Heart left ventricle (tissue), 16 donors: ENCODE results near the gene GSTA1. TPM values are rescaled to one million over a fixed set of nuclear protein-coding genes. Genes with fewer than 3 reads are reported as not detected.
A peak's percentile ranks its signal among the peaks of the same experiment; 100 is the strongest.
"Not testable (repeated sequence)": the region's sequence is repeated elsewhere in the genome, so short reads cannot be mapped to it uniquely, and the experiment has no call there.

ENCODE experiments used
- ATAC-seq, 4 donors: fragments of 200-7000 bp; cut with Tn5 transposase; one replicate each; pipeline ENCODE4 v1.9.1; 2020 to 2022; ENCODE audit warnings: moderate library complexity in 4 of 4, mild to moderate bottlenecking in 3 of 4, moderate number of reproducible peaks in 1 of 4
- DNase-seq, 5 donors: peaks; one replicate each; pipeline ENCODE4 v3.0.0-alpha.2; 2020
- H3K27ac ChIP-seq, 12 donors: fragments of 200-600 bp; sonication (generic) in 4 of 12; one replicate each; pipeline versions ENCODE4 v1.5.0 to v1.8.0; 2016 to 2022; ENCODE audit warnings: mild to moderate bottlenecking in 2 of 12
- H3K27me3 ChIP-seq, 9 donors: fragments of 200-600 bp; sonication (generic) in 2 of 9; one replicate each; pipeline versions ENCODE4 v1.5.1 to v1.8.0; 2016 to 2022; ENCODE audit warnings: mild to moderate bottlenecking in 3 of 9
- H3K36me3 ChIP-seq, 9 donors: fragments of 200-600 bp; sonication (generic) in 2 of 9; one replicate each; pipeline versions ENCODE4 v1.5.0 to v1.8.0; 2018 to 2022; ENCODE audit warnings: mild to moderate bottlenecking in 2 of 9
- H3K4me1 ChIP-seq, 12 donors: fragments of 200-600 bp; sonication (generic) in 4 of 12; one replicate each; pipeline versions ENCODE4 v1.5.0 to v1.8.0; 2016 to 2022; ENCODE audit warnings: mild to moderate bottlenecking in 3 of 12
- H3K4me3 ChIP-seq, 12 donors: fragments of 200-600 bp; sonication (generic) in 4 of 12; one replicate each; pipeline versions ENCODE4 v1.5.0 to v1.8.0; 2017 to 2022; ENCODE audit warnings: mild to moderate bottlenecking in 9 of 12, moderate library complexity in 4 of 12
- H3K9me3 ChIP-seq, 12 donors: fragments of 200-600 bp; sonication (generic) in 4 of 12; one replicate each; pipeline versions ENCODE4 v1.5.0 to v1.8.0; 2016 to 2022; ENCODE audit warnings: mild to moderate bottlenecking in 1 of 12
- POLR2A ChIP-seq, 2 donors: fragments of 450-650 bp; IDR thresholded peaks; one replicate each; pipeline ENCODE4 v1.6.1; 2017; ENCODE audit warnings: antibody characterized with exemption in 2 of 2, mild to moderate bottlenecking in 2 of 2, moderate library complexity in 2 of 2
- WGBS, 4 donors: extraction: QIAGEN DNeasy Blood & Tissue Kit in 2 of 4; methylation state at CpG; one replicate each; pipeline versions ENCODE4 v1.1.5 to v1.1.7; 2013 to 2018; 5-methylcytosine and 5-hydroxymethylcytosine counted together
- intact Hi-C, 10 donors: fragments of 100-400 bp; cut with DNase I; formaldehyde crosslinking; loops; one replicate each; pipeline versions ENCODE4 v1.11.1 to v1.14.2; 2022
- polyA plus RNA-seq, 2 donors: library from polyadenylated mRNA; stranded (reverse); fragments of 200-250 nt; gene quantifications; one replicate each; pipeline ENCODE4 v1.2.3, GENCODE V29; 2013
- total RNA-seq, 9 donors: library from RNA; depleted of rRNA in 2 of 9; stranded (reverse); fragments of >200 nt in 2 of 9; fragmentation: NEBNext Ultra II Directional in 3 of 9; extraction: Animal tissue kit (Norgen Biotek cat#: 25700) in 3 of 9; gene quantifications; one replicate each; pipeline versions ENCODE4 v1.1.0 to v1.2.4, GENCODE V29; 2016 to 2023
- TF ChIP-seq, protein P1 (sequence below), 12 donors: fragments of 200-600 bp; sonication (generic) in 4 of 12; IDR thresholded peaks; one replicate each; pipeline versions ENCODE4 v1.5.0 to v1.8.0; 2018 to 2022; ENCODE audit warnings: antibody characterized with exemption in 12 of 12, mild to moderate bottlenecking in 5 of 12
- donor health status: ischemic (EF 13 %, LVEDD 7.1; RV severe dilation, severe dysfunction).
- donor health status: healthy with polysubstance abuse.
- donor health status: DM: no; HTN: yes; CAD: no.
- donor health status: DM: no; HTN: no; CAD: no.
- donor health status: ischemic (EF 25% LVEDD 6.9; RV normal size, moderate dysfunction).
- donor health status: ischemic (EF 25% LVEDD 5.7; RV mildly dilated, moderate dysfunction).
- donor health status: healthy.
- donor health status: DM: yes; HTN: yes; CAD: no.
- donor health status: ischemic (EF 35%, LVEDD 5.7; RV mildly dilated, moderate dysfunction).
- donor health status: nonischemic (EF 11% LVEDD 7.7; RV severe dilation, severe dysfunction).
- donor health status: DM: yes; HTN: yes; CAD: no.
- donor health status: PGD.
- donor health status: ischemic (EF 29% LVEDD 5.4; RV normal size, mild dysfunction).
- donor health status: nonischemic (EF 23%, LVEDD 6.1; RV moderate dilation, normal function).

GSTA1 gene
- total and polyA plus RNA-seq, 11 donors: not detected

DNA sequence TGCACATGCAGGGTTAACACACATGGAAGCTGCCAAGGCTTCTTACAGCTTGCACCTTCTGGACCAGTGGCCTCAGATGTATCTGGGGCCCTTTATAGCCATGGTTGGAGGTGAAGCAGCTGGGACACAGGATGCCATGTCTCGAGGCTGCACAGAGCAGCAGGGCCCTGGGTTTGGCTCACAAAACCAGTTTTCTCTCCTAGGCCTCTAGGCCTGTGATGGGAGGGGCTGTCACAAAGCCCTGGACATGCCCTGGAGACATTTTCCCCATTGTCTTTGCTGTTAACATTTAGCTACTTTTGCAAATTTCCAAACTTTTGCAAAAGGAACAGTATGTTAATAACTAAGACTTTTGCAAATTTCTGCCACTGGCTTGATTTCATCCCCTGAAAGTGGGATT lies 18.2 kb upstream of the GSTA1 start:
- no peaks in the 10 kb centered on the region for H3K4me1 ChIP-seq
- TF ChIP-seq, protein P1, sequence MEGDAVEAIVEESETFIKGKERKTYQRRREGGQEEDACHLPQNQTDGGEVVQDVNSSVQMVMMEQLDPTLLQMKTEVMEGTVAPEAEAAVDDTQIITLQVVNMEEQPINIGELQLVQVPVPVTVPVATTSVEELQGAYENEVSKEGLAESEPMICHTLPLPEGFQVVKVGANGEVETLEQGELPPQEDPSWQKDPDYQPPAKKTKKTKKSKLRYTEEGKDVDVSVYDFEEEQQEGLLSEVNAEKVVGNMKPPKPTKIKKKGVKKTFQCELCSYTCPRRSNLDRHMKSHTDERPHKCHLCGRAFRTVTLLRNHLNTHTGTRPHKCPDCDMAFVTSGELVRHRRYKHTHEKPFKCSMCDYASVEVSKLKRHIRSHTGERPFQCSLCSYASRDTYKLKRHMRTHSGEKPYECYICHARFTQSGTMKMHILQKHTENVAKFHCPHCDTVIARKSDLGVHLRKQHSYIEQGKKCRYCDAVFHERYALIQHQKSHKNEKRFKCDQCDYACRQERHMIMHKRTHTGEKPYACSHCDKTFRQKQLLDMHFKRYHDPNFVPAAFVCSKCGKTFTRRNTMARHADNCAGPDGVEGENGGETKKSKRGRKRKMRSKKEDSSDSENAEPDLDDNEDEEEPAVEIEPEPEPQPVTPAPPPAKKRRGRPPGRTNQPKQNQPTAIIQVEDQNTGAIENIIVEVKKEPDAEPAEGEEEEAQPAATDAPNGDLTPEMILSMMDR (IDR thresholded peaks at IDR 0.05): no peak
- TF ChIP-seq POLR2A (IDR thresholded peaks at IDR 0.05): no peak
- 64 to 91% (median 72%) methylated on average over 1 of the region's 1 CpG for WGBS, 4 donors
- H3K27me3 ChIP-seq: no peaks in the 10 kb centered on the region
- H3K36me3 ChIP-seq: no peaks in the 10 kb centered on the region
- ATAC-seq (no peak), DNase-seq (no peak)
- peaks cover 0 to 14% (median 0%) of the 10 kb centered on the region in 12 donors for H3K9me3 ChIP-seq
- H3K4me3 ChIP-seq: no peak overlapping the region
- H3K27ac ChIP-seq: no peak overlapping the region
- intact Hi-C loops: no loop called here

DNA sequence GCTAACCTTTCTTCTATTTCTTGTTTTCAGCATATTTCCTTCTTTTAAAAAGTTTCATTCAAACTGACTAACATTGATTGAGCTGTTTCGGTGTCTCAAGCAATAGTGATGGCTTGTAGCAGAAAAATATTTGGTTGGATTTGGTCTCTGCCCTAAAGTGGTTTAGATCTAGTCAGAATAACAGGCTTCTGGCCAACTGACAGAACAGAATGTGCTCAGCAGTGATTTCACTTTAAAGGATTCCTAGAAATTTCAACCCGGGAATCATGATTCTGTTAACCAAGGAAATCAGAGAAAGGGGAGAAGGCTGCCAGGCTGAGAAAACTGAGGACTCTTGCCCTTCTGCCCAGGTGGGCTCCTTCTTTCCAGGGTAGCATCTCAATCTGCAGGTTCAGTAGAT lies 16.6 kb upstream of the GSTA1 start:
- H3K36me3 ChIP-seq: no peaks in the 10 kb centered on the region
- no peak overlapping the region for H3K27ac ChIP-seq
- no peaks in the 10 kb centered on the region for H3K27me3 ChIP-seq
- peaks cover 0 to 14% (median 0%) of the 10 kb centered on the region in 12 donors for H3K9me3 ChIP-seq
- ATAC-seq: no peak
- intact Hi-C loops: no loop called here
- DNase-seq: no peak
- TF ChIP-seq, protein P1 (IDR thresholded peaks at IDR 0.05): no peak
- TF ChIP-seq POLR2A (IDR thresholded peaks at IDR 0.05): no peak
- H3K4me1 ChIP-seq: no peaks in the 10 kb centered on the region
- no peak overlapping the region for H3K4me3 ChIP-seq
- 69 to 82% (median 75%) methylated on average over 2 of the region's 2 CpGs for WGBS, 4 donors

DNA sequence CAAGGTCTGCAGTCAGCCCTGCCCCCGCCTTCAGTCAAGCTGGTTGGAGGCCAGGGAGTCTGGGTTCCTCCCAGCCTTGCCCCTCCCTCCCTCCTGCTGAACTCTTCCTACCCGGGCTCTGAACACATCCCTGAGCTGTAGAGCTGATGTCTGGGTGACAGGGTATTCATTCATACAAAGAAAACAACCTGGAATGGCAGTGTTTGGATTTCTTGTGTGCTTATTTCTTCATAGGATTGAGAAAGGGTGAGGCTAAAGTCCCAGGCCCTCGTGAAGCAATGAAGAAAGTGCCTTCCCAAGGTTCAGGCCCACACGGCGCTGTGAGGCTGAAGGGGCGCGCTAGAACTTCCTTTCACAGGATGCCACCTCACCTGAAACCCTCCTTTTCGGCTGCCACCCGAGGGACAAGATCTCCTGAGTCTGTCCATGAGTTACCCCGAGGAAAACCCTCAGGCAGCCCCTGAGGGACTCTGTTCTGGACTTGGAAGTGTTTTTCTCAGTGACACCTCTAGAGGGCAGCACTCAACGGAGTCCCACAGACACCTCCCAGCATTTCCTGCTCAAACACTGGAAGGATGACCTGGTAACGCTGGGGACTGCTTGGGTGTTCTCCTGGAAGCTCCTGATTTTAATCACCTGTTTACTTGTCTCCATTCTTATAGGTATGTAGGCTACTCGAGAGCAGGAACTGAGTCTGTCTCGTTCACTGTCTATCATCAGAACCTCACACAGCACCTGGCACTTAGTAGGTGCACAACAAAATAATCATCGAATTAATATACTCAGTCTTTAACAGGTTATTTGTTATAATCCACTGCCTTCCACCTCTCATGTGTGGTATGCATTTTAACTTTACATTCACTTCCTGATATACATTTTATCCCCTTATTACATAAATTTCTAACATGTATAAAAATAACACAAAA lies 11.8 kb upstream of the GSTA1 start:
- Histone ChIP-seq H3K4me1 (no peaks in the 10 kb centered on the region), H3K4me3 (no peak overlapping the region), H3K27me3 (no peaks in the 10 kb centered on the region), H3K36me3 (no peaks in the 10 kb centered on the region), H3K9me3 (no peaks in the 10 kb centered on the region), H3K27ac (no peak overlapping the region)
- intact Hi-C loops: loop anchor here in 1 of 10 donors (10.0 kb wide), 1 partner anchor 239 kb away; no protein-coding TSS in a partner anchor
- no peak for TF ChIP-seq POLR2A (IDR thresholded peaks at IDR 0.05)
- TF ChIP-seq, protein P1 (IDR thresholded peaks at IDR 0.05): peak; percentile 37 to 70 (median 56)
- peak in 3 of 4 donors; percentile 71 to 76 (median 75) for ATAC-seq
- WGBS, 4 donors: 31 to 40% (median 33%) methylated on average over 14 to 15 of the region's 15 CpGs
- DNase-seq: peak in 1 of 5 donors; percentile 23

DNA sequence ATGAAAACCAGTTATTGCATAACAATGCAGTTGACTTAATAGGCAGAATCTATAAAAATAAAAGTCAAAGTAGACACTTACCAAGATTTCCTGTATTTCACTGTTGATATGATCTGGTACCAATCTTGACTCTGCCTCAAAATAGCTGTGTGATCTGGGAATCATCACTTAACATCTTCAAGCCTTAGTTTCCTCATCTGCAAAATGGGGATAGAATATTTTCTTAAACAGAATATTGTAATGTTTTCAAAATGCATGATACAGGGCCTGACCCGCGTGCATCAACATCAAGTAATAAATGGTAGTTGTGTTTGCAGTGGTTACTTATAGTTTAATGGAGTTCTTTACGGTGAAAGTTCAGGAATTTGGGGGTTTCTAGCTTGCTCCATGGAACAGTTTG lies 10.9 kb upstream of the GSTA1 start:
- not testable (repeated sequence) for H3K27ac ChIP-seq, H3K27me3 ChIP-seq, DNase-seq, H3K4me3 ChIP-seq, ATAC-seq, H3K4me1 ChIP-seq, H3K9me3 ChIP-seq, H3K36me3 ChIP-seq
- intact Hi-C loops: loop anchor here in 1 of 10 donors (10.0 kb wide), 1 partner anchor 240 kb away; no protein-coding TSS in a partner anchor
- WGBS, 4 donors: 60 to 93% (median 74%) methylated on average over 3 of the region's 3 CpGs

DNA sequence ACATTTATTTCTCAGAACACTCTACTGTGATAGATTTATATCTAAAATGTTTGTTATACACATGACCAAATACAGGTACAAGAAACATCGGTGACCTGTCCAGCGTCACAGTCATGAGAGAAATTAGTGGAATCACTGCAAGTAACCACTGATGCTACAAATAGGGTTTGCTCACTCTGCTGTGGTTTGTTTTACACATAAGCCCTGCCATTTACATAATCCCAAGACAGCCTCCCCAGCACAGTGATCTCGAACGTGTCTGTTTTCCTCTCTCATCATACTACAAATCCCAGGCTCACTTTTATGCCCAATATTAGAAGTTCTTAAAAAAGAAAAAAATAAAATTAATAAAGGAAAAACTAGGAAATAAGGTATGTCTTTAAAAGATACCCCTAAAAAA lies 6.2 kb upstream of the GSTA1 start:
- H3K27me3 ChIP-seq, H3K36me3 ChIP-seq, H3K27ac ChIP-seq, H3K4me3 ChIP-seq, ATAC-seq, DNase-seq, H3K9me3 ChIP-seq, H3K4me1 ChIP-seq: not testable (repeated sequence)
- intact Hi-C loops: loop anchor here in 1 of 10 donors (10.0 kb wide), 1 partner anchor 245 kb away; no protein-coding TSS in a partner anchor
- 70 to 72% (median 71%) methylated on average over 4 of the region's 4 CpGs for WGBS, 4 donors
